C4-2B (cell line): Measurements from ENCODE around the gene GTF2H3.

Experiments
- CTCF ChIP-seq: fragments of 450-650 bp; conservative IDR thresholded peaks from 2 replicates; pipeline ENCODE4 v1.5.1; 2017; ENCODE audit warnings: mild to moderate bottlenecking
- ZFX ChIP-seq: fragments of 450-650 bp; IDR thresholded peaks from 2 replicates; pipeline ENCODE4 v1.6.1; 2017

GRCh38 chr12:123645380-123645779 is 11.8 kb downstream of the GTF2H3 start:
- TF ChIP-seq CTCF (no peak), ZFX (no peak)
